Activated CD8-positive, alpha-beta memory T cell treated with anti-CD3 and anti-CD28 coated beads, Interleukin-2, amount 50 U/mL, for 4 hours (primary cell): Measurements from ENCODE around the gene DRC3.

Source experiments
- DNase-seq: peaks from one replicate; pipeline ENCODE4 v3.0.0-alpha.2; 2020

Gene DRC3

DNA sequence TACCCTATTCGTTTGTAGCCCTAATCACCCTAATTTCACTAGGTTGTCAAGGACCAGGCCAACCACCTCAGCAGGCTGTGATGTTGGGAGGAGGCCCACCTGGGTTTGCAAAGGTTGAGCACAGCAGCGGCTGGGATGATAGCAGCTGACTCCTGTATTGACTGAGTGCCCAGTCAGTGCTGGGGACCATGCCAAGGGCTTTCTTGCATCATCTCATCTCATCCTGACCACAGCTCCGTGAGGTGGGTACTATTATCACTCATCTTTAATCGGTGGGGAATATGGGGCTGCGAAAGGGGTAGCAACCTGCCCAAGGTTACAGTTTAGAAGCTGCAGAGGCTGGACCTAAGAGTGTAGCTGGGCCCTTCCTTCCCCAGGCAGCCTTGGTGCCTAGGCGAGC, 54.6 kb downstream of the DRC3 start:
- DNase-seq: no peak

GRCh38 chr17:18028114-18028951, 55.7 kb downstream of the DRC3 start:
- DNase-seq: no peak

- DNase-seq: no peak
Measured at GRCh38 chr17:18028952-18029540, 56.4 kb downstream of the DRC3 start.

- DNase-seq: no peak
Measured at GRCh38 chr17:18031955-18032354, 59.3 kb downstream of the DRC3 start.

- DNase-seq: peak; percentile 28
Measured at GRCh38 chr17:18033442-18034099, 60.9 kb downstream of the DRC3 start.

DNA sequence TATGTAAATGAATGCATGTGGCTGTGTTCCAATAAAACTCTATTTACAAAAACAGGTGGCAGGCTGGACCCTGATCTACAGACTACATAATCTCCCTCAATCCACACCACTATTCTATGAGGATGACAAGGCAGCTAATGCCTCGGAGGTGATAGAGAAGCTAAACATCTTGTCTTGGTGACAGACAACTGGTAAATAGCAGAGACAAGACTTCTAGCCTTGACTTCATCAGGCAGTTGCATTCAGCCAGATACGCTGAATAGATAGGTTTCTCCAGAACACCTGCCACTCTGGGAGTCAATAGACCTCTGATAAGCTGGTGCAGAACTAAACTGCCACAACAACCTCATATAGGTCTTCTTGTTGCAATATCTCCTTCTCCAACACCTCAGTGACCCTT, 63.0 kb downstream of the DRC3 start:
- no peak for DNase-seq

GRCh38 chr17:18037486-18037885, 64.8 kb downstream of the DRC3 start:
- no peak for DNase-seq

- DNase-seq: no peak
Measured at GRCh38 chr17:18038149-18038850, 65.6 kb downstream of the DRC3 start.

DNA sequence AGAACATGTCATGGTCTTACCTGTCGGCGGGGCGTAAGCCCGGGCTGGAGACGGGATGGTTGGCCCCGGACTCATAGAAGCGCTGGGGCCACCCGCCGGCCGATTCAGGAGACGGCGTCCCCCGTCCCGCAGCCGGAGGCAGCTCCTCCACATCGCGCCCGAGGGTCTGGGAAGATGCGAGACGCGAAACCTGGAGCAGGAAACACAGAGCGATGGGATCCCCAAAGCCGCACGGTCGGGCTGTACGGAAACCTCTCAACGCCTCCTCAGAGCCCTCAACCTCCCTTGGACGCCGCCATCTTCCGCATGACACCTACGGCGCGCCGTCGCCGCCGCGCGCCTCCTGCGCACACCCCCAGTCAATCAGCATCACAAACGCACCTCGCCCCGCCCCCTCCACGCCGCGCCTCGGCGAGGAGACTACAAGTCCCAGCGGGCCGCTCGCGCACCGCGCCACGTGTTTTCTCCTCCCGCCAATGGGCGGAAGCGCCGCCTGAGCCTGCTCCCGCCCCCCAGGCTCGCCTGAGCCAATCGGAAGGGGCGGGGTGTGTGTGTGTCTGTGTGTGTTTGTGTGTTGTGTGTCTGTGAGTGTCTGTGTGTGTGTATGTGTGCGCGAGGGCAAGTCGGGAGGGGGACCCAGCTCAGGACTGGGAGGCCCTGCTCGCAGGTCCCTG, 66.3 kb downstream of the DRC3 start, which contains the start of the genes ATPAF2 and GID4:
Gene ATPAF2 (minus strand): TSS at position 308 of the 674 bp plus-strand sequence. CDS start 155 bp downstream, at position 153.
Gene GID4 (plus strand): TSS at position 548 of the 674 bp plus-strand sequence. CDS start 57 bp downstream, at position 605.
- DNase-seq: peak; percentile 99

DNA sequence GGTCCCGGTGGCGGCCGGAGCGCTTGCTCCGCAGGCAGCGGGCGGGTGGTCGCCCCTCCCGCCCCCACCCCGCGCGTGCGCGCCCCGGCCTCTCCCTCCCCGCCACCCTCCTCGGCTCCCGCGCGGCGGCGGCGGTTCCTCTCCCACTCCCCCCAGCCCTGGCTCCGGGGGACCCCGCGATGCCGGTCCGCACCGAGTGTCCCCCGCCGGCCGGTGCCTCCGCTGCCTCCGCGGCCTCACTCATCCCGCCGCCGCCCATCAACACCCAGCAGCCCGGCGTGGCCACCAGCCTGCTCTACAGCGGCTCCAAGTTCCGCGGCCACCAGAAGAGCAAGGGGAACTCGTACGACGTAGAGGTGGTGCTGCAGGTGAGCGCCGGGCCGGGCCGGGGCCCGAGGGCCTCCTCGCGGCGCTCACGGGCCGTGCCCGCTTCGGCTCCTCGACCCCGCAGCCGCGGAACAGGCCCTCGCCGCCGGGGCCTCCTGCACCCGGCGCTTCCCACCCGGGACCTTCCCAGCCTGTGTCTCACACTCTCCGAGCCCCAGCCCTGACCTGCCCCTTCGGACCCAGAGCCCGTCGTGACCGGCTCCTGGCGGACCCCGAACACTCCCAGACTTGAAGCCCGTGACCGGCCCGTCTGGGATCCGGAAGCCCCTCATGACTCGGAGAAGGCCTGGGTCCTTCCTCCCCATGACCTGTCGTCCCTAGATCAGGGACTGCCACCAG, 67.0 kb downstream of the DRC3 start:
- DNase-seq: no peak

GRCh38 chr17:18040261-18040858, 67.7 kb downstream of the DRC3 start:
- DNase-seq: no peak

DNA sequence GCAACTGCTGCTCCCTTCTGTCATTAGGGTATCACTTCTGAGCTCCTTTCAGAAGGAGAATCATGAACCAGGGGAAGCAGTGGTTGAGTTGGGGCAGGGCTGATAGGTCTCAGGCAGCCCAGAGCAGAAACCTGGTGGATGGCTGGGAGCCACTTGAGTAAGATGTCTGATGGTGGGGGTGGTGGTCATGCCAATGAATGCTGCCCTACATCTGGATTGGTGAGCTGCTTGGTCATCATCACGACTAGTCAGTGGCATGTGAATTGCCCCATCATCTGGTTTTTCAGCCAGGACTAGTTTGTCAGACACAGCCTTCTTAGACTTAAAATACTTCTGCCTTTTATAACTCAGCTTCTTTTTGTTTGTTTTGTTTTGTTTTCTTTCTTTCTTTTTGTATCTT, 69.1 kb downstream of the DRC3 start:
- no peak for DNase-seq

- no peak for DNase-seq
Measured at GRCh38 chr17:18042983-18043382, 70.3 kb downstream of the DRC3 start.

- DNase-seq: no peak
Measured at GRCh38 chr17:18043491-18043890, 70.8 kb downstream of the DRC3 start.

GRCh38 chr17:18044609-18045008, 71.9 kb downstream of the DRC3 start:
- no peak for DNase-seq

DNA sequence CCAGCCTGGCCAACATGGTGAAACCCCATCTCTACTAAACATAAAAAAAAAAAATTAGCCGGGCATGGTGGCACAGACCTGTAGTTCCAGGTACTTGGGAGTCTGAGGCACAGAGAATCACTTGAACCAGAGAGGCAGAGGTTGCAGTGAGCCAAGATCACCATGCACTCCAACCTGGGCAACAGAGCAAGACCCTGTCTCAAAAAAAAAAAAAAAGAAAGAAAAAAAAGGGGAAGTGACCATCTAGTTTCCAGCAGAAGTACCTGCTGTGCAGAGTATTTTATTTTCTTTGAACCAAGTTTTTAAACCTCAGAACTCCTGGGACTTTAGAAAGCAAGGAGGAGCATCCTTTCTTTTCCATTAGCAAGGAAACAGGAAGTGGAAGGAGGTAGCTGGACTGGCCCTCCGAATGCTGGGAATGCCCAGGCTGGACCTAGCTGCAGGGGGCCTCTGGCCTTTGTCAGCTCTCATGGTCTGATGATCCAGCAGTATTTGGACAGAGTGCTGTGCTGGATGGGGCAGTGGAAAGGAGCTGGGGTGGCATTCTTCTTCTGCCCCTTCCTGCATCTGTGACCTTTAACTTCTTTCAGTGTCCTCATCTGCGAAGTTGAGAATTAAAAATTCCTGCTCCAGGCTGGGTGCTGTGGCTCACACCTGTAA, 73.2 kb downstream of the DRC3 start:
- DNase-seq: no peak

DNA sequence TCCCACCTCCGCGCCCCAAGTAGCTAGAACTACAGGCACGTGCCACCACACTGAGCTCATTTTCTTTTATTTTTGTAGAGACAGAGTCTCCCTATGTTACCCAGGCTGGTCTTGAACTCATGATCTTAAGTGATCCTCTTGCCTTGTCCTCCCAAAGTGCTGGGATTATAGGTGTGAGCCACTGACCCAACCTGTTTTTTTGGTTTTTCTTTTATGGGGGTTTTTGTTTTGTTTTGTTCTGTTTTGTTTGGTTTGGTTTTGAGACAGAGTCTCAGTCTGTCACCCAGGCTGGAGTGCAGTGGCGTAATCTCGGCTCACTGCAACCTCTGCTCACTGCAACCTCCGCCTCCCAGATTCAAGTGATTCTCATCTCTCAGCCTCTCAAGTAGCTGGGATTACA, 82.9 kb downstream of the DRC3 start:
- no peak for DNase-seq

- no peak for DNase-seq
Measured at GRCh38 chr17:18056214-18056613, 83.6 kb downstream of the DRC3 start.

DNA sequence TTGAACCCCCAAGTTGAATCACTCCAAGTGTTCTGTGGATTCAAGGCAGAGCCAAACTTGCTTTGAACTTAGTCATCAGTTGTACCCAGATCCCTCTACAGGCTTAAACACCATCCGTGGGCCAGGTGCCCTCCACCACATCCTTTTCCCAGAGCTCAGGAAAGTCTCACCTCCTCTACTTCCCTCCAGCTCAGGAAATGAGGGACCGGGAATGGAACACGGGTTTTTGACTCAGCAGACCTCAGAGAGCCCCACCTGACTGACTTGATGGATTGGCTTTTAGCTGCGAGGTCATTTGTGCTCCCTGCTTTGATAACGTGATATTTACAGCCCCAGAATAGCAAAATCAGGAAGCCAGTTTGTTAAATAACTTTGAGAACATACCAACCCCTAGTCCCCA, 86.6 kb downstream of the DRC3 start:
- no peak for DNase-seq

- no peak for DNase-seq
Measured at GRCh38 chr17:18064053-18064452, 91.4 kb downstream of the DRC3 start.

- DNase-seq: no peak
Measured at GRCh38 chr17:18065546-18065945, 92.9 kb downstream of the DRC3 start.
